NCI-H1930 (cell line): Measurements from ENCODE around the gene OR5H15.
"Not testable (repeated sequence)": the region's sequence is repeated elsewhere in the genome, so short reads cannot be mapped to it uniquely, and the experiment has no call there.

Source experiments
- DNase-seq, 2 experiments: peaks; one replicate each; lab custom pipeline; 2025; lab: John Stamatoyannopoulos, UW

OR5H15 gene

DNA sequence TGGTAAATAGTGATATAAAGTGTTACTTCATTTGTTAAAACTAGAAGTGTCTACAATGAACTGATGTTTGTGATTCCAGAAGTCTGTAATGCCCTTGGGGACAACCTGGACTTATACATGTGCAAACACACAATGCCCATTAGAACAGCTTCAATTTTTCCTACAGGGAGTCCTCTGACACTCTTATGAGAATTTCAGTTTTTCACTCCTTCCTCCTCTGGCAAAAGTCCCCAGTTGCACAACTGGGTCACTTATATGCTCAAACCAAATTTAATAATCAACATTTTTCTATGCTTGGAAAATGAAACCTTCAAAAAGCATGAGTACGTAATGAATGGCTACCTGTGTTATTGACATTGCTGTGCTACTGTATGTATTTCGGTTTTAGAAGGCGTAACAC lies at the start of gene OR5H15:
OR5H15 (plus strand) TSS at position 301 of the 400 bp plus-strand sequence. CDS start 2,004 bp downstream, outside the sequence.
- DNase-seq = no peak

DNA sequence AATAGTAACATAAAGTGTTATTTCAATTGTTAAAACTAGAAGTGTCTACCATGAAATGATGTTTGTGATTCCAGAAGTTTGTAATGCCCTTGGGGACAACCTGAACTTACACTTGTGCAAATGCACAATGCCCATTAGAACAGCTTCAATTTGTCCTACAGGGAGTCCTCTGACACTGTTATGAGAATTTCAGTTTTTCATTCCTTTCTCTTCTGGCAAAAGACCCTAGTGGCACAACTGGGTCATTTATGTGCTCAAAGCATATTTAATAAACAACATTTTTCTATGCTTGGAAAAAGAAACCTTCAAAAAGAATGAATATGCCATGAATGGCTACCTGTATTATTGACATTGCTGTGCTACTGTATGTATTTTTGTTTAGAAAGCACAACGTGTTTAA lies 36.1 kb upstream of the OR5H15 start, which contains the start of gene OR5H1:
OR5H1 (plus strand) TSS at position 301 of the 400 bp plus-strand sequence. CDS start 1,977 bp downstream, outside the sequence.
- no peak for DNase-seq

DNA sequence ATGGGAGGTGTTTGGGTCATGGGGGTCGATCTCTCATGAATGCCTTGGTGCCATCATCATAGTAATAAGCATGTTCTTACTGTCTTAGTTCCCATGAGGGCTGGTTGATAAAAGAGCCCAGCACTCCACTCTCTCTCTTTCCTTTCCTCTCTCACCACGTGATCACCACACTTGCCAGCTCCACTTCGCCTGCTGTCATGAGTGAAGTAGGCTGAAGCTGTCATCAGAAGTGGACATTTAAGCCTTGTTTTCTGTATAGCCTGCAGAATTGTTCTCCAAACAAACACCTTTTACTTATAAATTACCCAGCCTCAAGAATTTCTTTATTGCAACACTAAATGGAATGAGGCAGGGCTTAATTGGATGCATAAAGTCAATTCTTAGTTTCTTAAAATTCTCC lies 29.9 kb upstream of the OR5H15 start:
- DNase-seq = no peak

DNA sequence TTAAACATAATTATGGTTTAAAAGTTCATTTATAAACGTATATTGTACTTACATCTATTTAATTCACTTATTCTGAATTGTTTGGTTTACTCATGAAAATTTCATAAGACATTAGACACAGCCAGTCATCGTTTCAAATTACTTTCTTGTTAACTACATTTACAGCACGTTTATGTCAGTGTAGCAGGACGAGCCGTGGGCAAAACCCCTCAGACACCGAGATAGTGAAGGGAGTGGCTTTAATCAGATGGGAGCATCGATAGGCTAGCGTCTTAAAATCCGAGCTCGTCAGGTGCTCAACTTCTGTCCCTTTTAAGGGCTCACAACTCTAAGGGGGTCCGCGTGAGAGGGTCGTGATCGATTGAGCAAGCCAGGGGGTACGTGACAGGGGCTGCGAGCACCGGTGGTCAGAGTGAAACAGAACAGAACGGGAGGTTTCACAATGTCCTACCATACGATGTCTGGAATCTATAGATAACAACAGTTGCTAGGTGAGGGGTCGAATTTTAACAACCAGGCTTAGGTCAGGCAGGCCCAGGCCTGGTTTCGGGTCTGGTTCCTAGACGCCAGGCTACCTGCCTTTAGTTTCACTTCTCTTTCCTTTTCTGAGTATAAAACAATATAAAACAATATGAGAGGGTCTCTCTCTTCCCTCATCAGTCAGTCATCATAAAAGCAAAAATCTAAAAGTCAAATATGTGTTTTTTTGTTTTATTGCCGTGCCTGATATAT lies 28.5 kb upstream of the OR5H15 start:
- DNase-seq = not testable (repeated sequence)

DNA sequence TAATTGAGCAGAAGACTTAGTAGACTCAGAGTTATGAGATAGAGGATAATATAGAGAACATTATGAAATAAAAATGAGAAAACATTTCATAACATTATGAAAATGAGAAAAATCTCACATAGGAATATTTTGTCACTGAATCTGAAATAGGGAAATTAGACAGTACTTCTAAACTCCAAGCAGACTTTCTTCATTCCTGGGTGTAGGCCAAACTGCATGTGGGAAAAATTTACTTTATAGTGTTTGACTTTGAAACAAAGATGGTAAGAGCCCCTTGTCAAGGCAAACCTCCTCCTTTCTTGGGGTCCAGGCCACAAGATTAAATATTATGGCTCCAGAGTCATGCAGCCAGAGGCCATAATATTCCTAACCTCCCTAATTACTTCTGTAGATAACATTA lies 26.0 kb upstream of the OR5H15 start:
- DNase-seq = no peak

DNA sequence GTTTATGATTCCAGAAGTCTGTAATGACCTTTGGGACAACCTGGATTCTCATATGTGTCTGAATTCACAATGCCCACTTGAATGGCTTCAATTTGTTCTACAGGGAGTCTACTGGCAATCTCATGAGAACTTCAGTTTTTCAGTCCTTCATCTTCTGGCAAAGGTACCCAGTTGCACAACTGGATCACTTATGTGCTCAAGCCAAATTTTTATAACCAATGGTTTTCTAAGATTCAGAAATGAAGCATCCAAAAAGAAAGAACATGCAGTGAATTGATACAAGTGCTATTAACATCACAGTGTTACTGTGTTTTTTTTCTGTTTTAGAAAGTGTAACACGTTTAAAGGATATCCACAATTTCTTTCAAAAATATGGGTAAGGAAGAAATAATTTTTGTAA lies 19.3 kb upstream of the OR5H15 start, which contains the start of gene OR5H14:
OR5H14 (plus strand) TSS at position 301 of the 400 bp plus-strand sequence. CDS start 1,907 bp downstream, outside the sequence.
- DNase-seq = no peak

DNA sequence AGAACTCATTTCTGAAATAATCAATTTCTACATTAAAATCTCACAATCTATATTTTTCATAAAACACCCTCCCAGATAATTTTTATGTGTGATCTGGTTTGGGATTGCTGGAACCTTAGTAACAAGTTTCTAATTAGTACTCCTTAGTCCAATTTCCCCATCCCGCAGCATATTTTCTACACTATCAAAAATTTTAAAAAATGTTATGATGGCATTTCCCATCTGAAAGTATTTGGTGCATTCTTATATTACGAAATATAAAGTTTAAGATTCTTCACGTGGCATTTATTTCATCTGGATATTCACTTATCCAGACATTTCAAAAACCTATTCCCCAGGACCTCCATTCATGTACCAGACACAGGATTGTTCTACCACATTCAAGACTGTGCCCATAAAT lies 17.7 kb upstream of the OR5H15 start:
- no peak for DNase-seq

DNA sequence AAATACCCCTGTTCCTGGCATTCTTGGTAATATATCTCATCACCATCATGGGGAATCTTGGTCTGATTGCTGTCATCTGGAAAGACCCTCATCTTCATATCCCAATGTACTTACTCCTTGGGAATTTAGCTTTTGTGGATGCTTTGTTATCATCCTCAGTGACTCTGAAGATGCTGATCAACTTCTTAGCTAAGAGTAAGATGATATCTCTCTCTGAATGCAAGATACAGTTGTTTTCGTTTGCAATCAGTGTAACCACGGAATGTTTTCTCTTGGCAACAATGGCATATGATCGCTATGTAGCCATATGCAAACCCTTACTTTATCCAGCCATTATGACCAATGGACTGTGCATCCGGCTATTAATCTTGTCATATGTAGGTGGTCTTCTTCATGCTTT lies 17.0 kb upstream of the OR5H15 start:
- DNase-seq = not testable (repeated sequence)

DNA sequence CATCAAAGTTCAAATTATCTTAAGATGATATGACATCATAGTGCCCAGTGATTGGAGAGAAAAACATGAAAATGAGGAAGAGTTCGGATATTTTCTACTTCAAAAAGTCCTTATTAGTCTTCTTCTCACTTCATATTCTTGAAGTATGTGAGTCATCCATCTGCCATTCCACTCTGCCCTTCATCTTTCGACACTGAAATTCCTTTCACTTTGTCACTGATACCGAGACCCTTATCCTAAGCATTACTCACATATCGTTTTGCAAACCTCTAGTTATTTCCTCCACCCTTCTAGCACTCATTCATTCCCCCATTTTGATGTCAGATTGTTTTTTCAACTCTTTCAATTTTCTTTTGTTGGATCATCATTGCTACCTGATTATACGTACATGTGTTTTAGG lies 15.3 kb upstream of the OR5H15 start:
- DNase-seq = no peak

DNA sequence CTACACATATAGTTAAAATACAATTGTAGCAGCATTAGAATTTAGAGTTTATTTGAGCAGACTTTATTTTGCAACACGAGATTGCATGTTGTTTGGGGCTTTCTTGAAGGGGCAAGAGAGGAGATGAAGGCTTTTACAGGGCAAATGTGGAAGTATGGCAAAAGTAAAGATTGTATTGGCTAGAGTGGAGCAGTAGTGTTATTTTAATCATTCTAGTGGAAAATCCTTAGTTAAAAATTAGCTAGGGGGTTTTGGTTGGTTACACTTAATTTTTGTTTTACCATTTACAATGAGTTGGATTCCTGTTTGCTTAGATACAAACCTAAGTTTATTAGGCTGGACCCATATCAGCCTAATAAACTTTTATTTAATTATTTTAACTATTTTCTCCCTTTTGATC lies 4.6 kb downstream of the OR5H15 start:
- no peak for DNase-seq

DNA sequence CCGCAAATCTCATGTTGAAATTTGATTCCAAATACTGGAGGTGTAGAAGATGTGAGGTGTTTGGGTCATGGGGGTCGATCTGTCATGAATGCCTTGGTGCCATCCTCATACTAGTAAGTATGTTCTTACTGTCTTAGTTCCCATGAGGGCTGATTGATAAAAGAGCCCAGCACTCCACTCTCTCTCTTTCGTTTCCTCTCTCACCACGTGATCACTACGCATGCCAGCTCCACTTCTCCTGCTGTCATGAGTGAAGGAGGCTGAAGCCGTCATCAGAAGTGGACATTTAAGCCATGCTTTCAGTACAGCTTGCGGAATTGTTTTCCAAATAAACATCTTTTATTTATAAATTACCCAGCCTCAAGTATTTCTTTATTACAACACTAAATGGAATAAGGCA lies 6.1 kb downstream of the OR5H15 start:
- DNase-seq = no peak

DNA sequence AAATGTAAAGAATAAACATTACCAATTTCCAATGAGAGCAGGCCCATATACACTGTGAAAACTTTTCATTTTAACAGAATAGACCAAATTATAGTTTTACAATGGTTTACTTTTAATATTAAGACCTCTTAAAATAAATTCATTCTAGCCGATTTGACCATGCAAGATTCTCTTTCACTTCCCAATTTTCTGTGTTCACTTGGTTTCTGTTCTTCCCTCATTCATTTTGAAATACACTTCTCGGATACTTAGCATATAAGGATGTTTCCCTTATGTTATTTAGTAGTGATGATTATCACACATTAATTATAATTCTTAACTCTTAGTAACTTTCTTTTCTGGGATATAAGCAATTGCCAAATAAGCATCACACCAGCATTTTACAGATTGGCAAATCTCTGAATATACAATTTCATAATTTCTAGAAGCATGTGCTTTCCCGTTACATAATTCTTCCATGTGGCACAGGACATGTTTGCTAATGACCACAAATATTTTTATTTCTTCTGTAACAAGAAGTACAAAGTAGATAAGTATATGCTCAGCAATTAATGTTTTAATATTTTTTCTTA lies 13.9 kb downstream of the OR5H15 start:
- DNase-seq = no peak

DNA sequence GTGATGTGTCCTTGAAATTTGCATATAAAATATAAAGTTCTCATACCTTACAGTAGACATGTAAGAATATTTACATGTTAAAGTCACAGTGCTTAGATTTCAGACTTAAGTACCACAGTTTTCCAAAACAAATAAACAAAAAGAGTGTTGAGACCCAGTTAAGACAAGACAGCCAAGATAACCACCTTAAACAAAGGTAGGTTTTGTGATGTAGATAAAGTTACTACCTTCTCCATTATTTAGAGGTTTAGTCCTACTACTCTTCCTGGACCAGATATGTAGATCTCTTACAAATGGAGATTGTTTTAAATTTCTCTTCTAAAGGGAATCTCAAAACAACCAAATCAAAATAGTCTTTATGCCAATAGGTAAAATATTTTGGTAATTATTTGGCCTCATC lies 15.7 kb downstream of the OR5H15 start:
- DNase-seq = no peak

DNA sequence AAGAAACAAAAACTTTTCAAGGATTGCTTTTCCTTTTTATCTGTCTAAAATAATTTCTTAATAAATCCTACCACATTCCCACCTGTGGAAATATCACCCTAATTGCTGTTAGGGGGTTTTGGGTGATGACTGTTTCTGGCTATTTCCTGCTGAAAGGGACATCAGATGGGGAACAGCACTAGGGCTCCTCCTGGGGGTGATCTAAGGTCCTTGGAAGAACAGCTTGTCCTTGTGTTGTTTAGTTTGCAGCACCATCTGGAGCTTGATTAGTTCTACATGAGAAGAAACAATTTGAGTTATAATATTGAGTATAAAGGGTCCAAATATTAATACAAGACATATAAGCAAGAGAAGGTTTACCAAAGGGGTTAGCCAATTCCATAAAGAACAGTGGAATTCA lies 18.7 kb downstream of the OR5H15 start:
- DNase-seq = no peak

DNA sequence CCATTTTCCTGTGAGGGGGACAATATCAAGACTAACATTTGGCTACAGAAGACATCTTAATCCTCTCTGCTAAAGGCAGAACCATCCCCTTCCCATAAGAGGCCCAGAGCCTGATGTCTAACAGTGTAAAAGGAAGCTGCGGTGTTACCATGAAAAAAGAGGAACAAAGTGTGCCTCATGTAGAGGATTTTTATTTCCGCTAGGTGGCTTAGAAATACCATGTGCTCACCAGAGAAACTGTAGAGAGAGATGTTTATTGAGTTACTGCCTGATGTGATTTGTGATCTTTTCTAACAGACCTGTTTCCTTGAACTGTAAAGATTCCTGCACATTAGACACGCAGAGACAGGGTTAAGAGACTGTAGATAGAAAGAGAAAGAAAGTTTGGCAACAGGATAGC lies 22.0 kb downstream of the OR5H15 start:
- DNase-seq = no peak

DNA sequence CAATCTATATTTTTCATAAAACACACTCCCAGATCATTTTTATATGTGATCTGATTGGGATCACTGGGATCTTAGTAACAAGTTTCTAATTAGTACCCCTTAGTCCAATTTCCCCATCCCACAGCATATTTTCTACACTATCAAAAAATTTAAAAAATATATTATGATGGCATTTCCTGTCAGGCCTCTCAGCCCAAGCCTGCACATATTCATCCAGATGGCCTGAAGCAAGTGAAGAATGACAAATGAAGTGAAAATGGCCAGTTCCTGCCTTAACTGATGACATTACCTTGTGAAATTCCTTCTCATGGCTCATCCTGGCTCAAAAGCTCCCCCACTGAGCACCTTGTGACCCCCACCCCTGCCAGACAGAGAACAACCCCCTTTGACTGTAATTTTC lies 24.4 kb downstream of the OR5H15 start:
- not testable (repeated sequence) for DNase-seq

DNA sequence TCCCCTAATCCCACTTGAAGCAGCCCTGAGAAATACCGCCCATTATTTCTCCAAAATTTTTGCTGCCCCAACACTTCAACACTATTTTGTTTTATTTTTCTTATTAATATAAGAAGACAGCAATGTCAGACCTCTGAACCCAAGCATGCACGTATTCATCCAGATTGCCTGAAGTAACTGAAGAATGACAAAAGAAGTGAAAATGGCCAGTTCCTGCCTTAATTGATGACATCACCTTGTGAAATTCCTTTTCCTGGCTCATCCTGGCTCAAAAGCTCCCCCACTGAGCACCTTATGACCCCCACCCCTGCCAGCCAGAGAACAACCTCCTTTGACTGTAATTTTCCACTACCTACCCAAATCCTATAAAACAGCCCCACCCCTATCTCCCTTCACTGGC lies 29.8 kb downstream of the OR5H15 start:
- not testable (repeated sequence) for DNase-seq

DNA sequence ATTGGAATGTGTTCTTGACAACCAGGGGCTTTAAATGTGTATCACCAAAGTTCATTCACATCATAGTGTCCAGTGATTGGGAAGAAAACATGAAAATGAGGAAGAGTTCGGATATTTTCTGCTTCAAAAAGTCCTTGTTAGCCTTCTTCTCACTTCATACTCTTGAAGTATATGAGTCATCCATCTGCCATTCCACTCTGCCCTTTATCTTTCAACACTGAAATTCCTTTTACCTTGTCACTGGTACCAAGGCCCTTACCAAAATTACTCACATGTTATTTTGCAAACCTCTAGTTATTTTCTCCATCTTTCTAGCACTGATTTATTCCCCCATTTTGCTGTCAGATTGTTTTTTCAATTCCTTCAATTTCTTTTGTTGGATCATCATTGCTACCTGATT lies 32.5 kb downstream of the OR5H15 start:
- DNase-seq = no peak

DNA sequence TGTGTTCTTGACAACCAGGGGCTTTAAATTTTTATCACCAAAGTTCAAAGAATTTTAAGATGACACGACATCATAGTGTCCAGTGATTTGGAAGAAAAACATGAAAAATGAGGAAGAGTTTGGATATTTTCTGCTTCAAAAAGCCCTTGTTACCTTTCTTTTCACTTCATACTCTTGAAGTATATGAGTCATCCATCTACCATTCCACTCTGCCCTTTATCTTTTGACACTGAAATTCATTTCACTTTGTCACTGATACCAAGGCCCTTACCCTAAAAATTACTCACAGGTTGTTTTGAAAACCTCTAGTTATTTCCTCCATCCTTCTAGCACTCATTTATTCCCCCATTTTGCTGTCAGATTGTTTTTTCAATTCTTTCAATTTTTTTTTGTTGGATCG lies 42.7 kb downstream of the OR5H15 start:
- no peak for DNase-seq

DNA sequence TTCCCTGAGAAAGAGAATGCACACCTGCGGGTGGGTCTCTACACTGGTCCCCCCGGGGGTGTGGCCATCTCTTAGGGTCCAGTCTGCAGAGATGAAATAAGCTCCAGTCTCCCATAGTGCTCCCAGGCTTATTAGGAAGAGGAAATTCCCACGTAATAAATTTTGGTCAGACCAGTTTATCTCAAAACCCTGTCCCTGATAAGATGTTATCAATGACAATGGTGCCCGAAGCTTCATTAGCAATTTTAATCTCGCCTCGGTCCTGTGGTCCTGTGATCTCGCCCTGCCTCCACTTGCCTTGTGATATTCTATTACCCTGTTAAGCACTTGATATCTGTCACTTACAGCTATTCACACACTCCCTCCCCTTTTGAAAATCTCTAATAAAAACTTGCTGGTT lies 46.8 kb downstream of the OR5H15 start:
- no peak for DNase-seq

DNA sequence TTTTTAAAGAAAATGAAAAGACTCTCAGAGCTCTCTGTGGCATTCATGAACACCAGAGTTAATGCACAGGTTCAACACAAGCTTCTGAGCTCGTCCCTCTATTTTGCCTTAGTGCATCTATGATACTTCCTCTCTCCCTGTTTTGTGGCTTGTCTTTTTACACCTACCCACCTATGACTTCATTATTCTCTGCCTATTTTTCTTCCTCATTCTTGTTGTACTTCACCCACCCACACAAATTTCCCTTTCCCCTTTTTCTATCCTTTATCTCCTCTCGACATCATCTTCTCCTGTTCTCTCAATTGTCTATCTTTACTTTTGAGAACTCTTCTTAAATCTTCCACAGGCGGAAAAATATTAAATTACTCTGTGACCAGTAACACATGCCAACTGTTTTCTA lies 48.6 kb downstream of the OR5H15 start:
- DNase-seq = no peak
